AG04450 (cell line): ENCODE measurements around the gene ZC3HAV1L. TPM values are rescaled to one million over a fixed set of nuclear protein-coding genes. Genes with fewer than 3 reads are reported as not detected.
"Not testable (repeated sequence)": the region's sequence is repeated elsewhere in the genome, so short reads cannot be mapped to it uniquely, and the experiment has no call there.

Source experiments
- CTCF ChIA-PET: fragments of 300-600, 350-600 bp; formaldehyde crosslinking; extraction: SDS; loops from one replicate; lab custom pipeline; 2022; ENCODE audit warnings: antibody characterized with exemption, inconsistent platforms; lab: Charles Lee
- POLR2A ChIA-PET: fragments of 350-600 bp; formaldehyde crosslinking; extraction: SDS; loops from one replicate; lab custom pipeline; 2021; ENCODE audit warnings: antibody characterized with exemption, inconsistent platforms; lab: Yijun Ruan, JAX
- DNase-seq: peaks from one replicate; pipeline ENCODE4 v3.0.0-alpha.2; 2011; ENCODE audit warnings: low read depth, low spot score
- H3K27ac ChIP-seq: one replicate; pipeline ENCODE4 v1.5.1; 2012; ENCODE audit warnings: low read depth, low read length, control low read depth
- H3K27me3 ChIP-seq: one replicate; pipeline ENCODE4 v1.6.0; 2012; ENCODE audit warnings: low read length; ENCODE audit not compliant: control insufficient read depth, insufficient read depth
- H3K4me3 ChIP-seq: 2 replicates; pipeline ENCODE4 v1.5.1; 2011; ENCODE audit warnings: mild to moderate bottlenecking, low read depth, low read length, control low read depth
- H3K9me3 ChIP-seq: 2 replicates; pipeline ENCODE4 v1.5.1; 2012; ENCODE audit warnings: low read length; ENCODE audit not compliant: control insufficient read depth, insufficient read depth
- CTCF ChIP-seq: IDR thresholded peaks from 2 replicates; pipeline ENCODE4 v1.5.1; 2011; ENCODE audit warnings: low read depth, low read length, control low read depth, inconsistent platforms
- polyA plus RNA-seq: library from polyadenylated mRNA; depleted of rRNA; stranded (reverse); fragments of >200 nt; gene quantifications from 2 replicates; pipeline ENCODE4 v1.2.3, GENCODE V29; 2011; rRNA removed

Gene ZC3HAV1L
- polyA plus RNA-seq, 1 experiment, result 9.9 TPM

DNA sequence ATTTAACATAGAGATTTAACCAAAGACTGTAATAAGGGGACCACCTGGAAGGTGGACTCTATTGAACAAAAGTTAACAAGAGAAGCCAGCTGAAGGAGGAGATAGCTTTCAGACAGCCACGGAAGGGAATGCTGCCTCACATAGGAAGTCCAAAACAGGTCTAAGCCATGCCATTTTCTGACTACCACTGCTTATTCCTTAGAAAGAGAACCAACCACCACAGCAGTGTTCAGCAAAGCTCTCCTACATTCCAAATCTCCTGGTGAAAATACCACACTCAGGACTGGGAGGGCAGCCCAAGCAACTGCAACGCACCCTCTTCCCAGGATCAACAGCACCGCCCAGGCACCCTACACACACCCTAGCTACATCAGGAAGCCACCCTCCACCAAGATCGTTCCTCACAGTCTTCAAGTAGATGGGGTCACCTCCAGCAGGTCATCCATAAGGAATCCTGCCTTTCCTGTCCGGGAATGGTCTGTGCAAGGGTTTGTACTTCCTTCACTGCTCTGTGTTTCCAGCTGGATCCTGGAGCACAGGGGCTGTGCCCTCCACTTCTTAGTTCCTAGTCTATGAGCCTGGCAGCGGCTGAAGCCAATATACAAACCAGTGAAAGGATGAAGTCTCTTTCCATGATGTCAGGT, 57.2 kb downstream of the ZC3HAV1L start:
- ChIA-PET POLR2A (no interaction called here), CTCF (interaction anchor here (3.1 kb wide), 1 partner anchor 92 kb away, joined by 16 read pairs; no protein-coding TSS in a partner anchor)
- H3K4me3 ChIP-seq, result no peak overlapping the region
- TF ChIP-seq CTCF, result no peak
- no peak for DNase-seq
- no peaks in the 10 kb centered on the region for H3K27me3 ChIP-seq
- no peak overlapping the region for H3K27ac ChIP-seq
- no peaks in the 10 kb centered on the region for H3K9me3 ChIP-seq

DNA sequence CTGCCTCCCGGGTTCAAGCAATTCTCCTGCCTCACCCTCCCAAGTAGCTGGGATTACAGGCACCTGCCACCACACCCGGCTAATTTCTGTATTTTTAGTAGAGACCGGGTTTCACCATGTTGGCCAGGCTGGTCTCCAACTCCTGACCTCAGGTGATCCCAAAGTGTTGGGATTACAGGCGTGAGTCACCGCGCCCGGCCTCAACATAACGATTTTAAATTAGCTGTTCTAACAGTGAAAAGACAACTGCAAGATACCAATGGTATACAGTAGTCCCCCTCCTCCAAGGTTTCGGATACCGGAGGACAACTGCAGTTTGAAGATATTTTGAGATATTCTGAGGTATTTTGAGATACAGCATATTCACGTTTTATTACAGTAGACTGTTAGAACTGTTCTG, 59.7 kb downstream of the ZC3HAV1L start:
- CTCF ChIA-PET, result interaction anchor here (0.8 to 2.6 kb wide), 3 partner anchors 88 to 99 kb away, joined by 3 to 13 read pairs (median 6); no protein-coding TSS in a partner anchor
- H3K27ac ChIP-seq, POLR2A ChIA-PET, H3K27me3 ChIP-seq, H3K4me3 ChIP-seq, DNase-seq, H3K9me3 ChIP-seq: not testable (repeated sequence)

Other genes starting within 250 kb of the ZC3HAV1L start
- not detected in 2 replicates for gene TMEM213, start 238.0 kb downstream of the ZC3HAV1L start, polyA plus RNA-seq
- gene ATP6V0A4, start 237.8 kb downstream of the ZC3HAV1L start, polyA plus RNA-seq, result not detected in 2 replicates
- gene KIAA1549, start 54.7 kb downstream of the ZC3HAV1L start, polyA plus RNA-seq, result 2.9 and 4.4 TPM in 2 replicates
- gene ZC3HAV1, start 73.7 kb upstream of the ZC3HAV1L start, polyA plus RNA-seq, result 21.7 and 25.3 TPM in 2 replicates
- 3.3 and 4.7 TPM in 2 replicates for gene UBN2, start 195.2 kb upstream of the ZC3HAV1L start, polyA plus RNA-seq